Heart right ventricle (tissue), 16 donors: ENCODE data around the gene FHIT. TPM values are rescaled to one million over a fixed set of nuclear protein-coding genes. Genes with fewer than 3 reads are reported as not detected.

ENCODE experiments used
- ATAC-seq, 8 donors: fragments of 200-7000 bp; cut with Tn5 transposase; one replicate each; pipeline ENCODE4 v1.9.1; 2020; ENCODE audit warnings: mild to moderate bottlenecking in 8 of 8, moderate library complexity in 8 of 8, moderate number of reproducible peaks in 1 of 8
- DNase-seq, 2 donors: peaks; one replicate each; pipeline ENCODE4 v3.0.0-alpha.2; 2020
- H3K27ac ChIP-seq, 10 donors: fragments of 200-600 bp; sonication (generic) in 2 of 10; one replicate each; pipeline versions ENCODE4 v1.5.0 to v1.8.0; 2020 to 2022; ENCODE audit warnings: mild to moderate bottlenecking in 3 of 10
- H3K27me3 ChIP-seq, 7 donors: fragments of 200-600 bp; one replicate each; pipeline ENCODE4 v1.8.0; 2021 to 2022; ENCODE audit warnings: mild to moderate bottlenecking in 2 of 7
- H3K36me3 ChIP-seq, 9 donors: fragments of 200-600 bp; sonication (generic) in 1 of 9; one replicate each; pipeline versions ENCODE4 v1.5.0 to v1.8.0; 2020 to 2022; ENCODE audit warnings: mild to moderate bottlenecking in 2 of 9
- H3K4me1 ChIP-seq, 9 donors: fragments of 200-600 bp; sonication (generic) in 1 of 9; one replicate each; pipeline versions ENCODE4 v1.5.0 to v1.8.0; 2020 to 2022; ENCODE audit warnings: mild to moderate bottlenecking in 4 of 9
- H3K4me3 ChIP-seq, 10 donors: fragments of 200-600 bp; sonication (generic) in 2 of 10; one replicate each; pipeline versions ENCODE4 v1.5.0 to v1.8.0; 2020 to 2022; ENCODE audit warnings: mild to moderate bottlenecking in 7 of 10, moderate library complexity in 2 of 10
- H3K9me3 ChIP-seq, 11 donors: fragments of 200-600 bp in 10 of 11; sonication (generic) in 2 of 11; one replicate each; pipeline versions ENCODE4 v1.5.0 to v1.8.0; 2013 to 2022; ENCODE audit warnings: mild to moderate bottlenecking in 2 of 11, control low read depth in 1 of 11, moderate library complexity in 1 of 11
- CTCF ChIP-seq, 9 donors: fragments of 200-600 bp; sonication (generic) in 2 of 9; IDR thresholded peaks; one replicate each; pipeline versions ENCODE4 v1.5.0 to v1.8.0; 2021 to 2022; ENCODE audit warnings: antibody characterized with exemption in 9 of 9, mild to moderate bottlenecking in 5 of 9, moderate library complexity in 1 of 9
- WGBS, 2 donors: extraction: QIAGEN DNeasy Blood & Tissue Kit; methylation state at CpG; one replicate each; pipeline ENCODE4 v1.1.7; 2013; ENCODE audit warnings: inconsistent platforms in 1 of 2; 5-methylcytosine and 5-hydroxymethylcytosine counted together
- intact Hi-C, 10 donors: fragments of 100-400 bp; cut with DNase I; formaldehyde crosslinking; loops; one replicate each; pipeline versions ENCODE4 v1.11.1 to v1.14.2; 2022
- polyA plus RNA-seq, 2 donors: library from polyadenylated mRNA; stranded (reverse); fragments of 200-250 nt; gene quantifications; one replicate each; pipeline ENCODE4 v1.2.3, GENCODE V29; 2013
- total RNA-seq, 10 donors: library from RNA; stranded (reverse); fragmentation: NEBNext Ultra II Directional in 3 of 10; extraction: Animal tissue kit (Norgen Biotek cat#: 25700) in 3 of 10; gene quantifications; one replicate each; pipeline versions ENCODE4 v1.2.1 to v1.2.4, GENCODE V29; 2021 to 2023
- donor health status: Arrhythmogenic right ventricular cardiomyopathy.
- donor health status: ischemic (EF 13 %, LVEDD 7.1; RV severe dilation, severe dysfunction).
- donor health status: healthy with polysubstance abuse.
- donor health status: DM: no; HTN: yes; CAD: no.
- donor health status: DM: no; HTN: no; CAD: no.
- donor health status: ischemic (EF 25% LVEDD 6.9; RV normal size, moderate dysfunction).
- donor health status: ischemic (EF 25% LVEDD 5.7; RV mildly dilated, moderate dysfunction).
- donor health status: healthy.
- donor health status: DM: yes; HTN: yes; CAD: no.
- donor health status: Ischemic cardiomyopathy.
- donor health status: ischemic (EF 35%, LVEDD 5.7; RV mildly dilated, moderate dysfunction).
- donor health status: nonischemic (EF 11% LVEDD 7.7; RV severe dilation, severe dysfunction).
- donor health status: DM: yes; HTN: yes; CAD: no.
- donor health status: PGD.
- donor health status: ischemic (EF 29% LVEDD 5.4; RV normal size, mild dysfunction).
- donor health status: nonischemic (EF 23%, LVEDD 6.1; RV moderate dilation, normal function).

FHIT gene
- total and polyA plus RNA-seq, 12 donors: 4.7 to 25.5 (median 18.3) TPM

- Histone ChIP-seq H3K4me3 (no peak overlapping the region), H3K27ac (no peak overlapping the region), H3K9me3 (no peaks in the 10 kb centered on the region), H3K36me3 (no peaks in the 10 kb centered on the region), H3K4me1 (no peaks in the 10 kb centered on the region), H3K27me3 (no peaks in the 10 kb centered on the region)
- intact Hi-C loops: no loop called here
- ATAC-seq (no peak), DNase-seq (no peak)
- TF ChIP-seq CTCF (IDR thresholded peaks at IDR 0.05): no peak
- 75 to 84% methylated on average over 3 of the region's 3 CpGs for WGBS, 2 donors
These were observed 315.5 kb downstream of the FHIT start for GRCh38 chr3:60935709-60936108.

GRCh38 chr3:60933824-60934223, 317.4 kb downstream of the FHIT start:
- Histone ChIP-seq H3K9me3 (no peaks in the 10 kb centered on the region), H3K36me3 (no peaks in the 10 kb centered on the region), H3K27me3 (no peaks in the 10 kb centered on the region), H3K27ac (no peak overlapping the region), H3K4me1 (no peaks in the 10 kb centered on the region), H3K4me3 (no peak overlapping the region)
- ATAC-seq (no peak), DNase-seq (no peak)
- no peak for TF ChIP-seq CTCF (IDR thresholded peaks at IDR 0.05)
- intact Hi-C loops: loop anchor here in 1 of 10 donors (2.0 kb wide), 1 partner anchor 35 kb away; no protein-coding TSS in a partner anchor
- WGBS, 2 donors: 59 to 65% methylated on average over 2 of the region's 2 CpGs

DNA sequence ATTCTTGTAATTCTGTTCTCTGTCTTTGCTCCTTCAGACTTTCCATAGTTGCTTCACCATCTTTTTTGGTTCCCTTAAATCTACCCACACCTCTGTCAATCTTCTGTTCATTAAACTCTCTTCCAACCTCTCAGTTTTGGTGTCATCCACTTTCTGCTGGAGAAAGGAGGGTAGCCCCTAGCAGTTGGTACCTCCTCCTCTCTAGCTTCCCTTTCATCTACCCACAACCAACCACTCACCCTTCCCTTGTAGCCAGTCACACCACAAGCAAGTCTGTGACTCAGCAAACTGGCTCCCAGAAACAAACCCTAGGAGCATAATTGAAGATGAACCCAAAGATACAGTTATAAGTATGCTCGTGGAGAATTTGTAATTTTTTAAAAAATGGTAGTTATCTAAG, 318.6 kb downstream of the FHIT start:
- peaks cover 0 to 2% (median 0%) of the 10 kb centered on the region in 11 donors for H3K9me3 ChIP-seq
- ATAC-seq (no peak), DNase-seq (no peak)
- H3K4me1 ChIP-seq: no peaks in the 10 kb centered on the region
- no peak for TF ChIP-seq CTCF (IDR thresholded peaks at IDR 0.05)
- intact Hi-C loops: loop anchor here in 1 of 10 donors (2.0 kb wide), 1 partner anchor 34 kb away; no protein-coding TSS in a partner anchor
- no peak overlapping the region for H3K27ac ChIP-seq
- WGBS, 2 donors: 73 to 78% methylated on average over 1 of the region's 1 CpG
- H3K27me3 ChIP-seq: no peaks in the 10 kb centered on the region
- H3K36me3 ChIP-seq: no peaks in the 10 kb centered on the region
- H3K4me3 ChIP-seq: no peak overlapping the region

GRCh38 chr3:60932170-60932569, 319.1 kb downstream of the FHIT start:
- WGBS, 2 donors: 62 to 77% methylated on average over 2 of the region's 2 CpGs
- H3K27ac ChIP-seq: no peak overlapping the region
- DNase-seq (no peak), ATAC-seq (no peak)
- no peaks in the 10 kb centered on the region for H3K27me3 ChIP-seq
- intact Hi-C loops: loop anchor here in 1 of 10 donors (2.0 kb wide), 1 partner anchor 33 kb away; no protein-coding TSS in a partner anchor
- no peaks in the 10 kb centered on the region for H3K36me3 ChIP-seq
- no peak for TF ChIP-seq CTCF (IDR thresholded peaks at IDR 0.05)
- H3K4me3 ChIP-seq: no peak overlapping the region
- peaks cover 0 to 3% (median 0%) of the 10 kb centered on the region in 11 donors for H3K9me3 ChIP-seq
- H3K4me1 ChIP-seq: no peaks in the 10 kb centered on the region
